Activated CD4-positive, alpha-beta T cell treated with anti-CD3 and anti-CD28 coated beads, Interleukin-2, amount 10 ng/mL, durations not matched to agents 24 days and 14 days (primary cell): ENCODE data around the gene XXYLT1. TPM values are rescaled to one million over a fixed set of nuclear protein-coding genes. Genes with fewer than 3 reads are reported as not detected.

ENCODE experiments used
- DNase-seq: peaks from one replicate; pipeline ENCODE4 v3.0.0; 2022
- H3K27ac Mint-ChIP-seq: one replicate; pipeline ENCODE4 v1.8.0; 2022; ENCODE audit warnings: mild to moderate bottlenecking, mixed read lengths
- H3K27me3 Mint-ChIP-seq: one replicate; pipeline ENCODE4 v1.8.0; 2022; ENCODE audit warnings: mixed read lengths
- H3K36me3 Mint-ChIP-seq: one replicate; pipeline ENCODE4 v1.8.0; 2022; ENCODE audit warnings: low read depth, mild to moderate bottlenecking, mixed read lengths
- H3K4me1 Mint-ChIP-seq: one replicate; pipeline ENCODE4 v1.8.0; 2021; ENCODE audit warnings: mixed read lengths
- H3K4me3 Mint-ChIP-seq: one replicate; pipeline ENCODE4 v1.8.0; 2022; ENCODE audit warnings: mild to moderate bottlenecking, moderate library complexity, mixed read lengths
- H3K9me3 Mint-ChIP-seq: one replicate; pipeline ENCODE4 v1.8.0; 2021; ENCODE audit warnings: mixed read lengths
- intact Hi-C: fragments of 100-400 bp; cut with micrococcal nuclease; formaldehyde crosslinking; loops from one replicate; pipeline ENCODE4 v1.15.1; 2023
- total RNA-seq: library from RNA; stranded (reverse); gene quantifications from 2 replicates; pipeline ENCODE4 v1.2.3, GENCODE V29; 2022

XXYLT1 gene
- total RNA-seq, 1 donor from 2014 or later: 17.4 TPM

DNA sequence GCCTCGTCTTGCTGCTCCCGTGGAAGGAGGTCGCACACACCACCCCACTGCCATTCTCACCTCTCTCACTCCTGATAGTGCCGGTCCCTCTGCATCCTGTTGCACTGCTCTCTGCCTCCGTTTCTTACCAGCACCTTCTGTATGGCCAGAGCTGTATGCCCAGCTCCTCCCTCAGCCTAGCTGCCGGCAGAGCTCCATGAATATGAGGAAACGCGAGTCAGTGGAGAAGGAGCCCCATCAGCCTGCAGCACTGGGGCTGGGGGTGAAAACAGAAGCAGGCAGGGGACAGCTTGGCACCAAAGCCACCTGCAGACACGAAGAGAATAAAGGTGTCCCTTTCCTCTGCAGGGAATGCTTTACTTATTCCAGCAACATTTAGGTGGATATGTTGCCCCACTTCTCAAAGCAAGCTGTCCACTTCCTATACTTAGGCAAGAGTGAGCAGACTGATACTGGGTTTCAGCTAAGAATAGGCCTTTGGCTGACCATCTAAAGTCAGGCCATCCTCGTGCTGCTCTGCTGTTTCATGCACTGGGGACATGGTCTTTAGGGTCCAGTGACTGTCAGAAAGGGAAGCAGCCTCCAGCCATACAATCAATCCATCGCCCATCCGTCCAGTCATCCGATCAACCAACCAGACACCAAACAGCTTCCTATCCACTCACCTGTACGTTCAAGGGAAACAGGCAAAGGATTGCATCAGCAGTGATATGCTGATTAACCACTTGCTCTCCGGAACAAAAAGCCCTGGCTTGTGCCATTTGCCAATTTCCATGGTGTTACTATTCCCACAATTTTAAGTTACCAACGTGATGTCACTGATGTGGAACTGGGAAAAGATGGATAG lies 222.7 kb downstream of the XXYLT1 start:
- intact Hi-C loops: no loop called here
- H3K9me3 Mint-ChIP-seq: no peaks in the 10 kb centered on the region
- no peaks in the 10 kb centered on the region for H3K36me3 Mint-ChIP-seq
- no peak overlapping the region for H3K27ac Mint-ChIP-seq
- no peak overlapping the region for H3K4me3 Mint-ChIP-seq
- peaks cover 12% of the 10 kb centered on the region for H3K27me3 Mint-ChIP-seq
- DNase-seq: no peak
- no peaks in the 10 kb centered on the region for H3K4me1 Mint-ChIP-seq

DNA sequence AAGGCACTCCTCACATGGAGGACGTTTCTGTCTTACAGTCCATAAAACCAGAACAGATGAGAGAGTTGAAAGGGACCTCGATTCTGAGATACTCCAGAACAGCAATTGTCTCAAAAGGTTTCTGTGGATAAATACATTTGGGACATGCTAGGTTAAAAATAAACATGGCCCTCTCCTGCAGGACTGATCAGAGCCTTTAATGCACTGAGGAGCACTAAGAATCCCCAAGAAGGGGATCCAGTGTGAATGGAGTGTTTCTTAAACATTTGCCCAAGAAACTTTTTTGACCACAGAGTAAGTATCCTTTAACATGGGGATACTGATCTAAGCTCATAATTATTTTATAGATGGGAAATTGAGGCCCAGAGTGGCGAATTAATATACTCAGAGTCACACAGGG lies 223.4 kb downstream of the XXYLT1 start:
- no peak for DNase-seq
- Mint-ChIP-seq H3K4me1 (no peaks in the 10 kb centered on the region), H3K4me3 (no peak overlapping the region), H3K36me3 (no peaks in the 10 kb centered on the region), H3K27ac (no peak overlapping the region), H3K9me3 (no peaks in the 10 kb centered on the region), H3K27me3 (peaks cover 9% of the 10 kb centered on the region)
- intact Hi-C loops: no loop called here

DNA sequence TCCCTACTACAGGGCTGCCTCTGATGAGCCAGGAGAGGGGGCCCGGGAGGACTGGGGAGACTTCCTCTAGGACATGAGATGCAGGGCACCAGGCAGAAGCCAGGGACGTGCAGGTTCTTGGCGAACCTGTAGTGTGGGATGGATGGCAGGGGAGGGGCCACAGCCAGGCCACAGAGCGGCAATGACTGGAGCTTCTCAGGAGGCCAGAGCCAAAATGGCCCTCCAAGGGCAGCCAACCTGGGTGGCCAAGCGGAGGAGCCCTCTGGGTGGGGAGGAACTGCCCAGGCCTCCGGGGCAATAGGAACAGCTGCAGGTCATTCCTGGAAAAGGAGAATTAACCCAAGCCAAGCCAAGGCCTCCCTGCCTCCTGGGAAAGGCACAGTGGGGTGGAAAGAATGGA lies 224.5 kb downstream of the XXYLT1 start:
- intact Hi-C loops: no loop called here
- H3K27me3 Mint-ChIP-seq: peaks cover 3% of the 10 kb centered on the region
- H3K27ac Mint-ChIP-seq: no peak overlapping the region
- no peaks in the 10 kb centered on the region for H3K4me1 Mint-ChIP-seq
- H3K36me3 Mint-ChIP-seq: no peaks in the 10 kb centered on the region
- no peak for DNase-seq
- no peak overlapping the region for H3K4me3 Mint-ChIP-seq
- no peaks in the 10 kb centered on the region for H3K9me3 Mint-ChIP-seq

- Mint-ChIP-seq H3K9me3 (no peaks in the 10 kb centered on the region), H3K4me3 (no peak overlapping the region), H3K27ac (no peak overlapping the region), H3K27me3 (peaks cover 2% of the 10 kb centered on the region), H3K4me1 (no peaks in the 10 kb centered on the region), H3K36me3 (no peaks in the 10 kb centered on the region)
- DNase-seq: no peak
- intact Hi-C loops: no loop called here
Measured at GRCh38 chr3:195045481-195046210, 225.3 kb downstream of the XXYLT1 start.

DNA sequence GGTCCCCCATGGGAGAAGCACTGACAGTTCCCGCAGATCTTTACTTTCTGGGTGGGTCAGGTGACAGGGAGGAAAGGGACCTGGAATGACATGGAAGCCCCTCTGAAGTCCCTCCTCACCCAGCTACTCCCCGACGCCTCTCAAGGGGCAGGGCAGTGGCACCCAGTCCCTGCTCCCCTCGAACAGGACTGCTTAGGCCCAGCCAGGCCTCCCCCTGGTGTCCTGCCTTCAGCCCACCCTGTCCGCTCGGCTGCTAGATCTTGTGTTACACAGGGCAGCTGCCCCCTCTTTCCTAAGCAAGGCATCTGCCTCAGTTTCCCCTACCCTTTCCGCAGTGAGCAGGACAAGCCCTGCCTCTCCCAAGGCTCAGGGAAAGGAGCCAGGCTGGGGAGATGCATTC lies 226.5 kb downstream of the XXYLT1 start:
- Mint-ChIP-seq H3K4me1 (no peaks in the 10 kb centered on the region), H3K36me3 (no peaks in the 10 kb centered on the region), H3K9me3 (no peaks in the 10 kb centered on the region), H3K4me3 (no peak overlapping the region), H3K27ac (no peak overlapping the region), H3K27me3 (no peaks in the 10 kb centered on the region)
- DNase-seq: no peak
- intact Hi-C loops: no loop called here

DNA sequence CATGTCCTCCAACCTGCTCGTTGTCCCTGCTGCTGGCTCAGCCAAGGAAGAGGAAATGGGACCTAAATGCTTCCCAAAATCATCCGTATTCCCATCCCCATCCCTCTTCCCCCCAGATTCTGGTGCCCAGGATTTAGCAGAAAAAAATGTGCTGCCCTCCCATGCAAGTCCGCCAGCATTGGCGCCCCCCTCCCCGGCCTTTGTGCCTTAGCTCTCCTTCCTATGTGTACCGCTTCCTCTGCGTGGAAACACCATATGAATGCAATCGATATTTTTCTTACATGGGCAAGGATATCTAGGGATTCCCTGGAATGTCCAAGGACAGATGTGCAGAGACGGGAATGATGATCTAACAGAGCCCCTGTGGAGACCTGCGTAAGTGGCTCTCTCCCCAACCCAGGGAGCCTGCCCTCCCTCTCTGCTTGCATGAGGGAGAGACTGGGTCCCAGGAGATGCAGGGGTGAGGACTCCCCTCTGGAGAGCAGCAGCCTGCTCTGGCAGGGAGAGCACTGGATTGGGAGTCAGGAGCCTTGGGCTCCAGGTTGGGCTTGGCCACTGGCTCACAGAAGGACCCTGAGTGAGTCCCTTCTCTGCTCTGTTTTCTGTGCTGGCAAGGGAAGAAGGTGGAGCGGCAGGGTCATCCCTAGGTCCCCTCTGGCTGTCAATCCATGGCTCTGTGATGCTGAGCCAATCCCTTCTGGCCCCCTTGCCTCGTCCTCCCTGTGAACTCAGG lies 227.2 kb downstream of the XXYLT1 start:
- H3K4me1 Mint-ChIP-seq: no peaks in the 10 kb centered on the region
- H3K36me3 Mint-ChIP-seq: no peaks in the 10 kb centered on the region
- no peaks in the 10 kb centered on the region for H3K9me3 Mint-ChIP-seq
- H3K27ac Mint-ChIP-seq: no peak overlapping the region
- DNase-seq: no peak
- no peak overlapping the region for H3K4me3 Mint-ChIP-seq
- H3K27me3 Mint-ChIP-seq: no peaks in the 10 kb centered on the region
- intact Hi-C loops: no loop called here

DNA sequence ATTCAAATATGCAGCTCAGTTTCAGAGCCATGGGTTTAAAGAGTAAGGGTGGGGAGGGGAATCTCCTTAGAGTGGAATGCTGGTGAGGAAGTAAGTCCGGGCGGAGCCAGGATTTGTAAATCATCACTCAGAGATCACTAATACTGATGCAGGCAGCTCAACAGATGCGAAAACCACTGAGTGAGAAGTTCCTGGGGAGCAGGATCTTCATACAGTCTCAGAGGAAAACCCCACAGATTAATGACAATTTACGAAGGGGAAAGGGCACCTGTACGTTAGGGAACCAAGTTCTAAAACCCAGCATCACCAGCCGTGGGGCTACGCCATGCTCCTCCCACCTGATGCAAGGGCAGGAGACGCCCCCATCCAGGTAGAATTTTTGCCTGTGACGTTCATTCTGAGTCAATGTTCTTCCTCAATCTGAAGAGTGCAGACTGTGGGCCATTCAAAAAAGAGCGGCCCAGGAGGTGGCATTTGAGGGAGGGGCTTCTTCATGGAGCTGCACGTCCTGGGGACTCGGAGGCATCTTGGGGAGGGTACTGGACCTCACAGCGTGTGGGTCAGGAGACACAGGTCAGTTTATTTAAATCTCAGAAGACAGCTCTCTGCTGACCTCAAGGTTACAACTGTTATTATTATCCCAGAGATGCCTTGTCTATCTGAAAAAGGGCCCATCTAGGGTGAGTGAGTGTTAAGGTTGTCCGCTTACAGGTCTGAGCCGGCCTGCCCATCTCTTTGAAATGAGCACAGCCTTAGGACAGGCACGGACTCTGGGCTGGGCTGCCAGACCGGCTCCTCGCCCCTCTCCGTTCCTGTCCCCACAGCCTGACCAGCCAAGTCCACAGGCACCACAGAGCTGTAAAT lies 228.0 kb downstream of the XXYLT1 start:
- Mint-ChIP-seq H3K4me3 (no peak overlapping the region), H3K36me3 (no peaks in the 10 kb centered on the region), H3K27me3 (peaks cover 2% of the 10 kb centered on the region), H3K27ac (no peak overlapping the region), H3K4me1 (no peaks in the 10 kb centered on the region), H3K9me3 (no peaks in the 10 kb centered on the region)
- intact Hi-C loops: no loop called here
- DNase-seq: no peak

- intact Hi-C loops: no loop called here
- Mint-ChIP-seq H3K4me3 (no peak overlapping the region), H3K36me3 (no peaks in the 10 kb centered on the region), H3K27ac (no peak overlapping the region), H3K4me1 (no peaks in the 10 kb centered on the region), H3K9me3 (no peaks in the 10 kb centered on the region), H3K27me3 (peaks cover 5% of the 10 kb centered on the region)
- no peak for DNase-seq
Measured at GRCh38 chr3:195041871-195042742, 228.9 kb downstream of the XXYLT1 start.

DNA sequence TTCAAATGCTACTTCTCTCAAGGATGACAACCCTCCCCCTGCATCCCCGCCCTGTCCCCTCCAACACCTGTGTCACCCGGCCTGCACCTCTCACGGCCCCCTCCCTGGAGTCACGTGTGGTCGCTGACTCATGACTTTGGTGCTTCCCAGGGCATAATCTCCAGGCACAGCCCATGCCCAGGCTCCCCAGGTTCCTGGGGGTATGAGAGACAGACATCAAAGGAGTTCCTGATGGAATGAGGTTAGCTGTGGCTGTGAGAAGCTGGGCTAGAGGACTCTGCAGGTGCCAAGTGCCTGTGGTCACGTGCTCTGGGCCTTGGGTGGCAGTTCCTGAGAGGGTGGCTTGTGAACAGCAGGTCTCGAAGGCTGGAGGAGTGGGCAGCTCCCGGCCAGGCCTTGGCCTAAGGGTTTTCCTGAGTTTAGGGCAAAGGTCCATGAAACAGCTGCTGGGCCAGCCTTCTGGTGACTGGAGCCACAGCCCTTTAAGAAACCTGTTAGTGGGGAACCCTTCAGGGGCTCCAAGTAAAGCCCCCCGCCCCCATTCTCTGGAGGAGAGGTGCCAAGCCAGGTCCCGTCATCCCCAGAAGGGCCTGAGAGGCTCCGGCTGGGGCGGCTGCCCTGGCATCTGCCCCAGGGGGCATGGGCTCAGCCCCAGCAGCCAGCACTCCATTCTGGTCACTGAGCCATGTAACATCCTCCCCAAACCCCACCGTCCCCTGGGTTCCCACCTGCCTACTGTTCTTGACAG lies 230.0 kb downstream of the XXYLT1 start:
- no peaks in the 10 kb centered on the region for H3K36me3 Mint-ChIP-seq
- intact Hi-C loops: no loop called here
- H3K4me3 Mint-ChIP-seq: no peak overlapping the region
- H3K4me1 Mint-ChIP-seq: no peaks in the 10 kb centered on the region
- no peaks in the 10 kb centered on the region for H3K9me3 Mint-ChIP-seq
- H3K27me3 Mint-ChIP-seq: peaks cover 5% of the 10 kb centered on the region
- no peak overlapping the region for H3K27ac Mint-ChIP-seq
- no peak for DNase-seq

DNA sequence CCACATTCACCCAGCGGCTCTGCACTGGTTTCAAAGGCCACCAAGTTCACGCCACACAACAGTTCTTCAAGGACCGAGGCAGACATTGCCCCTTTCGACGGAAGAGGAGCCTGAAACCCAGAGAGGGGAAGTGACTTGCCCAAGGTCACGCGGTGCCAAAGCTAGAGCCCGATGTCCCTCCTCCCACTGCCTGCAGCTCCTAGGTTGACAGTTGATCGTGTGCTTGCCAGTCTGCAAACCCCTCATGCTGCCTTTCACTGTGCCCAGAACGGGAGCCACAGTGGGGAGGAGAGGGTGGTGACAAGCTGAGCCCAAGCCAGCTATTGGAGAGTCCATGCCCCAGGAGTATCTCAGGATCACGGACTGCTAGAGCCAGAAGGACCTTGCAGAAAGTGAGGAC lies 230.9 kb downstream of the XXYLT1 start:
- Mint-ChIP-seq H3K4me3 (no peak overlapping the region), H3K36me3 (no peaks in the 10 kb centered on the region), H3K27ac (no peak overlapping the region), H3K27me3 (peaks cover 5% of the 10 kb centered on the region), H3K9me3 (no peaks in the 10 kb centered on the region), H3K4me1 (no peaks in the 10 kb centered on the region)
- intact Hi-C loops: no loop called here
- no peak for DNase-seq

GRCh38 chr3:195039180-195039843 lies 231.6 kb downstream of the XXYLT1 start:
- Mint-ChIP-seq H3K27ac (no peak overlapping the region), H3K36me3 (no peaks in the 10 kb centered on the region)
- DNase-seq: no peak

DNA sequence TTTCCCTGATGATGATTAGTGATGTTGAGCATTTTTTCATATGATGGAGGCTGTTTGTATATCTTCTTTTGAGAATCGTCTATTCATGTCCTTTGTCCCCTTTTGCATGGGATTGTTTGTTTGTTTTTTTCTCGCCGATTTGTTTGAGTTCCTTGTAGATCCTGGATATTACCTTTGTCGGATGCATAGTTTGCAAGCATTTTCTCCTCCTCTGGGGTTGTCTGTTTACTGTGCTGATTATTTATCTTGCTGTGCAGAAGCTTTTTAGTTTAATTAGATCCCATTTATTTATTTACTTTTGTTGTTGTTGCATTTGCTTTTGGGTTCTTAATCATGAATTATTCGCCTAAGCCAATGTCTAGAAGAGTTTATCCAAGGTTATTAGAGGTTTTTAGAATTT lies 232.8 kb downstream of the XXYLT1 start:
- H3K27me3 Mint-ChIP-seq: peaks cover 5% of the 10 kb centered on the region
- no peak for DNase-seq
- H3K36me3 Mint-ChIP-seq: no peaks in the 10 kb centered on the region
- no peak overlapping the region for H3K4me3 Mint-ChIP-seq
- intact Hi-C loops: no loop called here
- no peak overlapping the region for H3K27ac Mint-ChIP-seq
- H3K4me1 Mint-ChIP-seq: no peaks in the 10 kb centered on the region
- no peaks in the 10 kb centered on the region for H3K9me3 Mint-ChIP-seq

More at GRCh38 chr3:195039180-195039843, 231.6 kb downstream of the XXYLT1 start:
- no peaks in the 10 kb centered on the region for H3K4me1 Mint-ChIP-seq
- H3K4me3 Mint-ChIP-seq: no peak overlapping the region
- no peaks in the 10 kb centered on the region for H3K9me3 Mint-ChIP-seq
- peaks cover 5% of the 10 kb centered on the region for H3K27me3 Mint-ChIP-seq
- intact Hi-C loops: no loop called here
